K562 (cell line): ENCODE data around the gene AZGP1. TPM values are rescaled to one million over a fixed set of nuclear protein-coding genes. Genes with fewer than 3 reads are reported as not detected.
"Not testable (repeated sequence)": the region's sequence is repeated elsewhere in the genome, so short reads cannot be mapped to it uniquely, and the experiment has no call there.

Source experiments
- ATAC-seq: fragments of 200-7000 bp; cut with Tn5 transposase; 3 replicates; pipeline ENCODE4 v1.9.1; 2020; ENCODE audit warnings: moderate library complexity
- BruUV-seq: library from RNA; stranded (reverse); fragments of 400-500 nt; replicated peaks from 2 replicates; lab custom pipeline; 2021; lab: Mats Ljungman, UMichigan
- CTCF ChIA-PET: fragments of 300-600 bp; formaldehyde crosslinking; extraction: SDS; loops from one replicate; lab custom pipeline; 2021; ENCODE audit warnings: low intra/inter-chr PET ratio; lab: Yijun Ruan, JAX
- POLR2A ChIA-PET: fragments of 300-600, 350-650 bp; sonication (Branson Sonifier 250); formaldehyde crosslinking; extraction: SDS; loops from one replicate; lab custom pipeline; 2021; ENCODE audit warnings: antibody characterized with exemption, inconsistent platforms; lab: Yijun Ruan, JAX
- DNase-seq, 4 experiments: peaks; one replicate each; pipeline versions ENCODE4 v3.0.0 to v3.0.0-alpha.2; 2011 to 2018; ENCODE audit warnings: low spot score in 3 of 4, mixed read lengths in 3 of 4; ENCODE audit errors: extremely low read depth in 1 of 4
- FAIRE-seq: peaks from 2 replicates; lab custom pipeline; 2011; peaks lifted over from hg19 to GRCh38; lab: Jason Lieb, UNC
- H2AFZ ChIP-seq: 2 replicates; pipeline ENCODE4 v1.6.0; 2011; ENCODE audit warnings: low read depth, low read length, control low read depth, inconsistent platforms
- H3K27ac ChIP-seq: fragments of 200-600 bp; 3 replicates; pipeline ENCODE4 v1.8.0; 2011; ENCODE audit warnings: low read depth, mild to moderate bottlenecking, control low read depth, inconsistent platforms, low read length, moderate library complexity, mixed read lengths; ENCODE audit errors: extremely low read depth
- H3K27me3 ChIP-seq, 2 experiments: fragments of 300-600 bp in 1 of 2; 2 replicates in 1 of 2; 3 replicates in 1 of 2; pipeline versions ENCODE4 v1.6.0 to v1.8.0; 2011; ENCODE audit warnings: inconsistent platforms in 2 of 2, low read length in 2 of 2, mild to moderate bottlenecking in 1 of 2, mixed read lengths in 1 of 2, moderate library complexity in 1 of 2; ENCODE audit not compliant: control insufficient read depth in 2 of 2, insufficient read depth in 2 of 2
- H3K36me3 ChIP-seq: fragments of 300-600 bp; 3 replicates; pipeline ENCODE4 v1.8.0; 2011; ENCODE audit warnings: mild to moderate bottlenecking, low read length, inconsistent platforms; ENCODE audit not compliant: control insufficient read depth, insufficient read depth
- H3K4me1 ChIP-seq, 2 experiments: fragments of 200-600 bp in 1 of 2; replicated peaks in 1 of 2; 2 replicates in 1 of 2; 3 replicates in 1 of 2; pipeline versions ENCODE4 v1.5.1 to v1.8.0; 2011; ENCODE audit warnings: inconsistent platforms in 2 of 2, low read length in 2 of 2, mild to moderate bottlenecking in 1 of 2, mixed read lengths in 1 of 2, moderate library complexity in 1 of 2; ENCODE audit not compliant: control insufficient read depth in 2 of 2, insufficient read depth in 2 of 2
- H3K4me2 ChIP-seq: 2 replicates; pipeline ENCODE4 v1.6.1; 2011; ENCODE audit warnings: low read length, control low read depth, inconsistent platforms, mixed read lengths; ENCODE audit not compliant: insufficient read depth
- H3K4me3 ChIP-seq: fragments of 200-600 bp; sonication (generic), shearing (Covaris generic); 2 replicates; pipeline ENCODE4 v1.5.1; 2016; ENCODE audit warnings: control low read depth, inconsistent platforms
- H3K79me2 ChIP-seq: fragments of 200-600 bp; 3 replicates; pipeline ENCODE4 v1.8.0; 2011; ENCODE audit warnings: low read length, inconsistent platforms; ENCODE audit not compliant: control insufficient read depth, insufficient read depth
- H3K9ac ChIP-seq, 2 experiments: 2 replicates each; pipeline versions ENCODE4 v1.6.0 to v1.6.1; 2011; ENCODE audit warnings: low read depth in 2 of 2, low read length in 2 of 2, control low read depth in 1 of 2, inconsistent platforms in 1 of 2, mild to moderate bottlenecking in 1 of 2, mixed read lengths in 1 of 2; ENCODE audit not compliant: insufficient read depth in 1 of 2
- H3K9me1 ChIP-seq: one replicate; pipeline ENCODE4 v1.6.0; 2011; ENCODE audit warnings: inconsistent platforms, mild to moderate bottlenecking, low read length, moderate library complexity; ENCODE audit not compliant: control insufficient read depth, insufficient read depth
- H3K9me3 ChIP-seq: replicated peaks from 2 replicates; pipeline ENCODE4 v1.5.1; 2011; ENCODE audit warnings: low read depth, low read length, inconsistent platforms; ENCODE audit not compliant: control insufficient read depth, insufficient read depth
- H4K20me1 ChIP-seq: replicated peaks from 2 replicates; pipeline ENCODE4 v1.6.1; 2011; ENCODE audit warnings: low read length, inconsistent platforms, mixed read lengths; ENCODE audit not compliant: control insufficient read depth, insufficient read depth
- CBX3 ChIP-seq, 2 experiments: IDR thresholded peaks; 1 replicate in 1 of 2; 2 replicates in 1 of 2; pipeline ENCODE4 v1.6.1; 2012; ENCODE audit warnings: inconsistent platforms in 2 of 2, low read length in 2 of 2, borderline replicate concordance in 1 of 2, control low read depth in 1 of 2
- CC2D1A ChIP-seq: fragments of 450-650 bp; IDR thresholded peaks from 2 replicates; pipeline ENCODE4 v1.6.1; 2017; ENCODE audit warnings: mild to moderate bottlenecking
- EP400 ChIP-seq: fragments of 450-650 bp; IDR thresholded peaks from 2 replicates; pipeline ENCODE4 v1.6.1; 2017; ENCODE audit warnings: antibody characterized with exemption, mild to moderate bottlenecking, moderate library complexity
- MYC ChIP-seq, 2 experiments: fragments of 250-450 bp in 1 of 2; sonication (Bioruptor Pico) in 1 of 2; IDR thresholded peaks; 2 replicates each; pipeline versions ENCODE4 v1.5.1 to v1.6.1; 2012 to 2021; ENCODE audit warnings: low read depth in 2 of 2, borderline replicate concordance in 1 of 2, improper control_type of control experiment in 1 of 2, low read length in 1 of 2, mild to moderate bottlenecking in 1 of 2, moderate library complexity in 1 of 2
- TEAD4 ChIP-seq, 2 experiments: sonication (generic) in 1 of 2; formaldehyde crosslinking in 1 of 2; IDR thresholded peaks; 2 replicates each; pipeline versions ENCODE4 v1.6.1 to v1.8.0; 2012 to 2022; ENCODE audit warnings: borderline replicate concordance in 1 of 2, inconsistent platforms in 1 of 2, low read length in 1 of 2, mild to moderate bottlenecking in 1 of 2, missing genetic modification reagents in 1 of 2
- TRIM24 ChIP-seq, 2 experiments: fragments of 450-650 bp; IDR thresholded peaks; 2 replicates each; pipeline ENCODE4 v1.6.1; 2016
- ZNF143 ChIP-seq: sonication (generic); formaldehyde crosslinking; IDR thresholded peaks from 2 replicates; pipeline ENCODE4 v1.9.0; 2022; ENCODE audit warnings: mild to moderate bottlenecking, missing genetic modification reagents
- ZNF384 ChIP-seq: IDR thresholded peaks from 2 replicates; pipeline ENCODE4 v1.6.1; 2012; ENCODE audit warnings: low read depth, low read length, improper control_type of control experiment
- WGBS: fragments of 100-300 bp; shearing (Covaris generic); methylation state at CpG from one replicate; pipeline ENCODE4 v1.1.6; 2016; ENCODE audit warnings: low coverage, mixed read lengths; ENCODE audit not compliant: insufficient coverage; ENCODE audit errors: missing lambda C conversion rate; 5-methylcytosine and 5-hydroxymethylcytosine counted together
- in situ Hi-C: fragments of 300-500 bp; cut with MboI; formaldehyde crosslinking; loops from 4 replicates; pipeline ENCODE4 v1.15.0; 2018; ENCODE audit warnings: inconsistent platforms, mixed read lengths
- intact Hi-C: fragments of 100-400 bp; cut with micrococcal nuclease; formaldehyde crosslinking; loops from 2 replicates; pipeline ENCODE4 v1.14.2; 2022
- polyA plus RNA-seq, 8 experiments: library from polyadenylated mRNA; depleted of rRNA in 4 of 8; stranded (reverse) in 5 of 8; unstranded in 3 of 8; fragments of >200 nt; fragmentation: Nextera tagmentation in 2 of 8; fragmentation: Illumina TruSeq in 1 of 8; extraction: Ambion mirVana in 2 of 8; extraction: Trizol in 1 of 8; gene quantifications; 2 replicates each; pipeline versions ENCODE4 v1.2.1 to v1.2.3, GENCODE V29; 2011 to 2014; ENCODE audit warnings: inconsistent platforms in 1 of 8, missing spikeins in 1 of 8
- total RNA-seq, 7 experiments: library from RNA; depleted of rRNA in 6 of 7; stranded (reverse); fragments of >200 nt in 6 of 7; fragmentation: Illumina TruSeq in 2 of 7; extraction: Trizol in 2 of 7; gene quantifications; 2 replicates each; pipeline versions ENCODE4 v1.2.1 to v1.2.3, GENCODE V29; 2011 to 2021; ENCODE audit warnings: low replicate concordance in 1 of 7
- TF ChIP-seq, protein P1 (sequence below): fragments of 450-650 bp; formaldehyde crosslinking; IDR thresholded peaks from 2 replicates; pipeline ENCODE4 v1.4.0; 2022; ENCODE audit warnings: missing genetic modification characterization
- TF ChIP-seq, protein P2 (sequence below), 2 experiments: fragments of 450-650 bp; conservative IDR thresholded peaks; 2 replicates each; pipeline ENCODE4 v1.6.1; 2017; ENCODE audit warnings: mild to moderate bottlenecking in 2 of 2, moderate library complexity in 2 of 2

AZGP1 gene
- total and polyA plus RNA-seq, 9 of the 15 experiments (the other 6 are each of a cell fraction or from before 2014, with no cell fraction given), result 0.18 to 0.53 TPM; not detected in 7

DNA sequence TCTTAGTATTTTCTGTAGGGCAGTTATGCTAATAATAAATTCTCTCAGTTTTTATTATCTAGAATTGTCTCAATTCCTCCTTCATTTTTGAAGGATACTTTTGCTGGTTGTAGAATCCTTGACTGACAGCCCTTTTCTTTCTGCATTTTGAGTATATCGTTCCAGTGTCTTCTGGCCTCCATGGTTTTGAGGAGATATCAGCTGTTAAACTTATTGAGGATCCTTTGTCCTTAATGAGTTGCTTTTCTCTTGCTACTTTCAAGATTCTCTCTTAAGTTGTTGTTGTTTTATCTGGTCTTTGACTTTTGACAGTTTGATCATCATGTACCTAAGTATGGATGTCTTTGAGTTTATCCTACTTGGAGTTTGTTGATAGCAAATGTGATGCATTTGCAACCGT is 37.5 kb downstream of the AZGP1 start (continued):
- TF ChIP-seq, protein P1, sequence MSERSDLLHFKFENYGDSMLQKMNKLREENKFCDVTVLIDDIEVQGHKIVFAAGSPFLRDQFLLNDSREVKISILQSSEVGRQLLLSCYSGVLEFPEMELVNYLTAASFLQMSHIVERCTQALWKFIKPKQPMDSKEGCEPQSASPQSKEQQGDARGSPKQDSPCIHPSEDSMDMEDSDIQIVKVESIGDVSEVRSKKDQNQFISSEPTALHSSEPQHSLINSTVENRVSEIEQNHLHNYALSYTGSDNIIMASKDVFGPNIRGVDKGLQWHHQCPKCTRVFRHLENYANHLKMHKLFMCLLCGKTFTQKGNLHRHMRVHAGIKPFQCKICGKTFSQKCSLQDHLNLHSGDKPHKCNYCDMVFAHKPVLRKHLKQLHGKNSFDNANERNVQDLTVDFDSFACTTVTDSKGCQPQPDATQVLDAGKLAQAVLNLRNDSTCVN, result no peak
- TF ChIP-seq TEAD4 (IDR thresholded peaks at IDR 0.05; ENCODE audit: low read length) (0 out of 2 replicates have a peak, but pooled peaks have one; percentile 10), TEAD4 (CRISPR knock-in tag; IDR thresholded peaks at IDR 0.05; ENCODE audit: borderline replicate concordance) (no peak), ZNF143 (CRISPR knock-in tag) (no peak), TRIM24 (IDR thresholded peaks at IDR 0.05) (peak; percentile 21 to 70; a peak in 3 of 4 replicates), CBX3 (IDR thresholded peaks at IDR 0.05; ENCODE audit: borderline replicate concordance in 1 of 2, low read length in 2 of 2) (peak in 1 of 2 experiments; percentile 99; a peak in 2 of 3 replicates)

DNA sequence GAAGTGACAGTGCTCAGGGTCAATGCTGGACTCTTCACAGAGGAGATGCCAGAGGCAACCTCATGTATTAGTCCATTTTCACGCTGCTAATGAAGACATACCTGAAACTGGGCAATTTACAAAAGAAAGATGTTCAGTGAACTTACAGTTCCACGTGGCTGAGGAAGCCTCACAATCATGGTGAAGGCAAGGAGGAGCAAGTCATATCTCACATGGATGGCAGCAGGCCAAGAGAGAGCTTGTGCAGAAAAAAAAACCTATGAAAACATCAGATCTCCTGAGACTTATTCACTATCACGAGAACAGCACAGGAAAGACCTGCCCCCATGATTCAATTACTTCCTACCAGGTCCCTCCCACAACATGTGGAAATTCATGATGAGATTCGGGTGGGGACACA is 40.8 kb downstream of the AZGP1 start:
- CTCF ChIA-PET; BruUV-seq; TF ChIP-seq MYC (CRISPR knock-in tag; IDR thresholded peaks at IDR 0.05; ENCODE audit: borderline replicate concordance, low read depth): not testable (repeated sequence)
- peak; percentile 80 for ATAC-seq
- peak; percentile 57; the same call in 1 of the 2 replicates for TF ChIP-seq CC2D1A
- TF ChIP-seq ZNF384, result peak; percentile 83
- peak; percentile 79; the same call in 1 of the 2 replicates for TF ChIP-seq MYC (IDR thresholded peaks at IDR 0.05; ENCODE audit: low read depth, low read length)
- peak; percentile 77 for TF ChIP-seq EP400
- TF ChIP-seq, protein P2, sequence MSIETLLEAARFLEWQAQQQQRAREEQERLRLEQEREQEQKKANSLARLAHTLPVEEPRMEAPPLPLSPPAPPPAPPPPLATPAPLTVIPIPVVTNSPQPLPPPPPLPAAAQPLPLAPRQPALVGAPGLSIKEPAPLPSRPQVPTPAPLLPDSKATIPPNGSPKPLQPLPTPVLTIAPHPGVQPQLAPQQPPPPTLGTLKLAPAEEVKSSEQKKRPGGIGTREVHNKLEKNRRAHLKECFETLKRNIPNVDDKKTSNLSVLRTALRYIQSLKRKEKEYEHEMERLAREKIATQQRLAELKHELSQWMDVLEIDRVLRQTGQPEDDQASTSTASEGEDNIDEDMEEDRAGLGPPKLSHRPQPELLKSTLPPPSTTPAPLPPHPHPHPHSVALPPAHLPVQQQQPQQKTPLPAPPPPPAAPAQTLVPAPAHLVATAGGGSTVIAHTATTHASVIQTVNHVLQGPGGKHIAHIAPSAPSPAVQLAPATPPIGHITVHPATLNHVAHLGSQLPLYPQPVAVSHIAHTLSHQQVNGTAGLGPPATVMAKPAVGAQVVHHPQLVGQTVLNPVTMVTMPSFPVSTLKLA (conservative IDR thresholded peaks at IDR 0.05), result peak; percentile 40 to 64; a peak in 3 of 4 replicates

More for the DNA sequence above, 40.8 kb downstream of the AZGP1 start:
- peak in 1 of 4 experiments; percentile 63 for DNase-seq
- 3% methylated on average over 4 of the region's 4 CpGs for WGBS
- in situ Hi-C loops, result loop anchor here (5.0 kb wide), 1 partner anchor 52 kb away; no protein-coding TSS in a partner anchor
- H3K27ac ChIP-seq, H3K79me2 ChIP-seq, H4K20me1 ChIP-seq, intact Hi-C loops, H3K9me1 ChIP-seq, H3K27me3 ChIP-seq, H3K9me3 ChIP-seq, H3K4me3 ChIP-seq, H3K36me3 ChIP-seq, H3K9ac ChIP-seq: not testable (repeated sequence)
- FAIRE-seq, result peak; percentile 68
- Histone ChIP-seq H2AFZ (peak overlapping the region; percentile 82), H3K4me2 (peak overlapping the region; percentile 42; the same call in 1 of the 2 replicates), H3K4me1 (peaks cover 0 to 10% of the 10 kb centered on the region in 2 experiments; a peak in 3 of 5 replicates)
- POLR2A ChIA-PET, result interaction anchor here (1.0 to 1.1 kb wide), 2 partner anchors 15 to 111 kb away, joined by 3 to 5 read pairs; partner anchors contain the start of gene TRIM4
